Upper lobe of left lung (tissue), 4 donors: ENCODE measurements around the gene PLXND1.

Experiments
- CTCF ChIP-seq, 6 experiments: fragments of 450-650 bp in 4 of 6; fragments of 200-600 bp in 2 of 6; sonication (generic) in 2 of 6; IDR thresholded peaks; one replicate each; pipeline ENCODE4 v1.5.1; 2016 to 2019; ENCODE audit warnings: antibody characterized with exemption in 6 of 6
- EP300 ChIP-seq, 4 donors: sonication (generic); formaldehyde crosslinking; IDR thresholded peaks; one replicate each; pipeline ENCODE4 v1.5.1; 2017; ENCODE audit warnings: antibody characterized with exemption in 4 of 4, control low read depth in 2 of 4
- POLR2A ChIP-seq, 4 donors: fragments of 450-650 bp; IDR thresholded peaks; one replicate each; pipeline ENCODE4 v1.5.1; 2016 to 2017; ENCODE audit warnings: antibody characterized with exemption in 4 of 4, mild to moderate bottlenecking in 2 of 4
- POLR2AphosphoS5 ChIP-seq, 2 donors: sonication (generic); formaldehyde crosslinking; IDR thresholded peaks; one replicate each; pipeline ENCODE4 v1.5.1; 2017; ENCODE audit warnings: antibody characterized with exemption in 2 of 2

- TF ChIP-seq CTCF (IDR thresholded peaks at IDR 0.05) (no peak), POLR2AphosphoS5 (IDR thresholded peaks at IDR 0.05) (no peak), EP300 (IDR thresholded peaks at IDR 0.05) (no peak), POLR2A (IDR thresholded peaks at IDR 0.05) (no peak)
These were observed 33.0 kb downstream of the PLXND1 start for GRCh38 chr3:129573493-129573892.
